GM13977 (cell line): ENCODE results near the gene SLC7A14.

Source experiments
- DNase-seq: peaks from one replicate; pipeline ENCODE4 v3.0.0; 2012; ENCODE audit warnings: low spot score
- CTCF ChIP-seq: IDR thresholded peaks from 2 replicates; pipeline ENCODE4 v1.5.1; 2012; ENCODE audit warnings: mild to moderate bottlenecking, control low read depth; ENCODE audit not compliant: insufficient read depth; ENCODE audit errors: extremely low read depth, missing control alignments
- in situ Hi-C: fragments of 300-500 bp; cut with MboI; formaldehyde crosslinking; loops from one replicate; pipeline ENCODE4 v1.12.0; 2022; ENCODE audit warnings: low sequenced_read_pairs, low pct_unique_long_range_greater_than_20kb, mixed read lengths, inconsistent platforms; ENCODE audit not compliant: unreplicated experiment

The SLC7A14 gene

GRCh38 chr3:170507063-170507462 lies 78.8 kb downstream of the SLC7A14 start:
- TF ChIP-seq CTCF, result no peak
- in situ Hi-C loops, result no loop called here
- no peak for DNase-seq

GRCh38 chr3:170506556-170506955 lies 79.3 kb downstream of the SLC7A14 start:
- no peak for TF ChIP-seq CTCF
- in situ Hi-C loops, result no loop called here
- no peak for DNase-seq

GRCh38 chr3:170502297-170502696 lies 83.6 kb downstream of the SLC7A14 start:
- no peak for DNase-seq
- in situ Hi-C loops, result no loop called here
- no peak for TF ChIP-seq CTCF

GRCh38 chr3:170500995-170501394 lies 84.9 kb downstream of the SLC7A14 start:
- no peak for TF ChIP-seq CTCF
- in situ Hi-C loops, result no loop called here
- no peak for DNase-seq

GRCh38 chr3:170500462-170500861 lies 85.4 kb downstream of the SLC7A14 start:
- in situ Hi-C loops, result no loop called here
- DNase-seq, result no peak
- no peak for TF ChIP-seq CTCF

GRCh38 chr3:170499562-170500156 lies 86.2 kb downstream of the SLC7A14 start:
- DNase-seq, result peak; percentile 62
- TF ChIP-seq CTCF, result peak; percentile 51
- in situ Hi-C loops, result no loop called here
